GM12864 (cell line): Measurements from ENCODE around the gene BCL11B.

Experiments used
- DNase-seq: peaks from one replicate; pipeline ENCODE4 v3.0.0-alpha.2; 2011; ENCODE audit warnings: low read depth
- H3K4me3 ChIP-seq: 2 replicates; pipeline ENCODE4 v1.5.1; 2011; ENCODE audit warnings: mild to moderate bottlenecking, low read depth, low read length, control low read depth
- CTCF ChIP-seq: IDR thresholded peaks from 2 replicates; pipeline ENCODE4 v1.5.1; 2011; ENCODE audit warnings: low read depth, mild to moderate bottlenecking, moderate library complexity, low read length, control low read depth, inconsistent platforms; ENCODE audit errors: missing control alignments

The BCL11B gene

GRCh38 chr14:99171396-99171795, 100.6 kb downstream of the BCL11B start:
- TF ChIP-seq CTCF, result no peak
- no peak for DNase-seq
- H3K4me3 ChIP-seq, result no peak overlapping the region

- no peak overlapping the region for H3K4me3 ChIP-seq
- DNase-seq, result no peak
- TF ChIP-seq CTCF, result no peak
These were observed 102.1 kb downstream of the BCL11B start for GRCh38 chr14:99169776-99170356.

GRCh38 chr14:99168330-99168729, 103.7 kb downstream of the BCL11B start:
- no peak for TF ChIP-seq CTCF
- DNase-seq, result no peak
- no peak overlapping the region for H3K4me3 ChIP-seq

- no peak for TF ChIP-seq CTCF
- no peak overlapping the region for H3K4me3 ChIP-seq
- no peak for DNase-seq
These were observed 105.5 kb downstream of the BCL11B start for GRCh38 chr14:99166506-99166905.

GRCh38 chr14:99164712-99165111, 107.3 kb downstream of the BCL11B start:
- no peak overlapping the region for H3K4me3 ChIP-seq
- TF ChIP-seq CTCF, result no peak
- DNase-seq, result no peak

- H3K4me3 ChIP-seq, result no peak overlapping the region
- TF ChIP-seq CTCF, result no peak
- no peak for DNase-seq
These were observed 108.6 kb downstream of the BCL11B start for GRCh38 chr14:99163446-99163845.
